HG03108 (cell line): ENCODE data around the gene C1orf35.
"Not testable (repeated sequence)": the region's sequence is repeated elsewhere in the genome, so short reads cannot be mapped to it uniquely, and the experiment has no call there.

Experiments
- ATAC-seq: cut with Tn5 transposase; IDR thresholded peaks from one replicate; pipeline ENCODE4 v1.9.1; 2021; ENCODE audit warnings: moderate library complexity; ENCODE audit not compliant: unreplicated experiment

Gene C1orf35

DNA sequence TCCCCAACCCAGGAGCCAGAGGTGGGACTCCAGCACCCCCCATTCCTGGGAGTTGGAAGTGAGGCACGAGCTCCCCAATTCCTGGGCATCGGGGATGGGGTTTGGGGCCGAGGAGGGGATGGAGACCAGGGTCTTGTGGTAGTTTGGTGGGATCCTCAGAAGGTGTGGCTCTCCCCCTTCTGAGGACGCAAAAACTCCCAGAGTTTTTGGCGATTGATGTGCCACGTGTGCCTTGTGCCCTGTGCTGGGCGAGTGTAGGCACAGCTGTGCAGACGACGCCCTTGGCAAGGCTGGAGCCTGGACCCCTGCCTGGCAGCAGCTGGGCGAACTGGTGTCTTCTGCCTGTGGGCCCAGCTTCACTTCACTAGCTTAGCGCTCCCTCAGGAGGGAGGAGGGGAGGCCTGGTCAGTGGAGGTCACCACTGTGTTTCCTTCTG lies 39.6 kb upstream of the C1orf35 start:
- no peak for ATAC-seq

DNA sequence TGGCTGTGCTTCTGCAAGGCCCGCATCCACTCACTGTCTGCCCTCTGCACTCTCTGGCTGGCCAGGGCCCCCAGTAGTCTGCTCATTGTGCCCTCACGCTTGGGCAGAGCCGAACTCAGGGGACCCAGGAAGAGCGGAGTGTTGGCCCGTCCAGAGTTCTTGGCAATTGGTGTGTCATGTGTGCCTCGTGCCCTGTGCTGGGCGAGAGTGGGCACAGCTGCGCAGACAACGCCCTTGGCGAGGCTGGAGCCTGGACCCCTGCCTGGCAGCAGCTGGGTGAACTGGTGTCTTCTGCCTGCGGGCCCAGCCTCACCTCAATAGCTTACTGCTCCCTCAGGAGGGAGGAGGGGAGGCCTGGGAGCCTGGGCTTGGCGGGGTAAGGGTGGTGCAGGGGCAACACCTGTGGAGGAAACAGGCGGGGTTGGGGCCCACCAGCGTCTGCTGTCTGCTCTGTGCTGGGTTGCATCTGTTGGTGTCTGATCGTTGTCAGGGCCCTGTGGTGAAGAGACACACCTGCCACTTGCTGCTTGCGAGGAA lies 39.1 kb upstream of the C1orf35 start:
- ATAC-seq, result no peak

DNA sequence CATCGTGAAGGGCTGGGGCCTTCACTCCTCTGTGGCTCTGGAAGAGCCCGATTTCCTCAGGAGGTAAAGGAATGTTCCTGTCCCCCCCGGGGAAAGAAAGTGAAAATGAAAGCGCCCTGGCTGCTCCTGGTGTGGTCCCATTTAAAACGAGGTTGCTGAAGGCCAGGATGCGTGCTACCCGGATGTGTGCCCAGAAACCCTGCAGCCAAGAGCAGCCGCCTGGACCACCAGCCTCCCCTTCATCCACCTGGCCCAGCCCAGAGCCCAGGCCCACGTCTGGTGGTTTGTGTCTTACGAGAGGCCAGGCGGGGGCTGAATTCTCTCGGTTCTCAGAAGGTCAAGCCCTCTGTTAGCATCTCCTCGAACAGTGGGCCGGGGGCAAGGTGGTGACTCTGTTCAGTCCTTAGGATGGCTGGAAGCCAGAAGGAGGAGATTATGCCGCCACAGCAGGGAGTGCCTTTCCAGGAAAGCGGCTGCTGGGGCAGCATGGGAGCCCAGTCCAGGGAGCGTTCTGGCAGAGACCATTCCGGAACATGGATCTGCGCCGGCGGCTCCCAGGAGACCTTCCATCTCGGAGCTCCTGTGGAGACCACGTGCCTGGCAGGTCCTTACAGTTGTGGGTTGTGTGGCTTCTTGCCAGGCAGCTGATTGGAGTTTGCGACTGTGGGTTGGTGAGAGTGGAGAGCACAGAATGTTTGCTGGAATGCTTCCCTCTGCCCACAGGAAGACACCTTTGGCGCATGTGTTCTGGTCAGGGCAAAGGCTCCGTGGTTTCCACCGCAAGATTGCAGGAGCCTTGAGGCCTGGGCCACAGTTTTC lies 38.3 kb upstream of the C1orf35 start:
- no peak for ATAC-seq

DNA sequence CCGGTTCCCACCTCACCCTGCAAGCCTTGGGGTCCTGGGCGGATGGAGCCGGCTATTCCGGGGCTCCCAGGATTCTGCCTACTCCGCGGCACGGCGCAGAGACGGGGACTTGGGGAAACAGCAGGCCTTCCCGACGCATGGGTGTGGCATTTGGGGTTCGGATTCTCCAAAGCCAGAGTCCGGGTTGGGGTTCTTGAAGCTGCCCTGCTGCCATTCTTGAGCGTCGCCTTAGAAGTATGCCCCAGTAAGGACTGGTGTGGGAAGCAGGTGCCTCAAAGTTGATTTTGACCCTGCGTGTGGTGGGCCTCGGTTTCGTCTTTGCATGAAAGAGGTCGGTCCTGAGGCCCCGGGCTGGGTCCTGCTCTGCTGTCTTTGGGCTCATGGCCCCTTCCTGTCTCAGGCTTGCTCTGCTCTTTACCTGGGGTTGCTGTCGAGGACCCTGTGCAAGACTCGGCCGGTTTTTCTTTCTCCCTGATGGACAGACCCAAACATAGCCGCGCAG lies 37.6 kb upstream of the C1orf35 start:
- peak; percentile 0 for ATAC-seq

DNA sequence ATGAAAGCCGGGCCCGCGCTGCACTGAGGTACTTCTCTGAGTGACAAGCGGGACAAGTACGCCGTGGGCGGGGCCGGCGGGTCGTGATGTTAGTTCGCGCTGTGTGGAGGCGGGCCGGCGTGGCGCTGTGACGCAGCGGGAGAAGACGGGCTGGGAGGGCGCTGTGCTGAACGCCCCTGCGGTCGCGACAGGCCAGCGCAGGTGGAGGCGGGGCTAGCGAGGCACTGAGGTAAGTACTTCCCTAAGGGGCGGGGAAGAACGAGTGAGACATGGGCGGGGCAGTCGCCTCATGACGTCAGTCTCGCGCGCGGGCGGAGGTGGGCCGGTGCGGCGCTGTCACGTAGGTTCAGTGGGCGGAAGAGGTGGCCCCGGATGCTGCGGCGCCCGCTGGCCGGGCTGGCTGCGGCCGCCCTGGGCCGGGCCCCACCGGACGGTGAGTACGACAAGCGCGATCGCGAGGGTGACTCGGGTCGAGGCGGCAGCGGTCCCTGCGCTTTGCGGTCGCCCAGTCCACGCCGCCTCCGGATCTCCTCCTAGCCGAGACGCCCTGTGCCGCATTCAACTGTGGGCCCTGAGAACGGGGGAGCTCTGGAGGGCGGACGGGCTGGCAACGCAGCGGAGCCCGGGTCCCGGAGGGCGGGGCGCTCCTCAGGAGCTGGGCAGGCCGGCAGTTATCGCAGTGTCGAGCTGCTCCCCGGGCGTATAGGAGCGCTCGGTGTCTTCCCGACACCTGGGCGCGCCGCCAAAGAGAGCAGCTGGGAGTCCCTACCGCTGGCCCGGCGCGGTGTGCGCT lies 37.0 kb upstream of the C1orf35 start, which contains the start of gene GUK1:
Gene GUK1, plus strand, starts transcription at position 349 of the 793 bp plus-strand sequence. Its CDS starts 24 bp downstream, at position 373.
- ATAC-seq, result peak; percentile 91

DNA sequence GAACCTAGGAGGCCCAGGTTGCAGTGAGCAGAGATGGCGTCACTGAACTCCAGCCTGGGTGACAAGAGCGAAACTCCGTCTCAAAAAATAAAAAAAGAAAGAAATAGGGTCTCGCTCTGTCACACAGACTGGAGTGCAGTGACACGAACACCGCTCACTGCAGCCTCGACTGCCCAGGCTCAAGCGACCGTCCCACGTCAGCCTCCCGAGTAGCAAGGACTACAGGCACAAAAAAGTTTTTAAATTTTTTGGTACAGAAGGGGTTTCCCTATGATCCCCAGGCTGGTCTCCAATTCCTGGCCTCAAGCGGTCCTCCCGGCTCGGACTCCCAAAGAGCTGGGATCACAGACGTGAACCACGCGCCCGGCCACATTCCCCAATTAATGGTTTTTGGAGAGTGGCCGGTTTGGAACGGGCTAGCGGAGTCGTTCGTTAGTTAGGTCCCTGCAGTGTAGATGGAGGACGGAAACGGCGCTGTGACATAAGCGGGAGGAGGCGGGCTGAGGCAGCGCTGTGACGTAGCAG lies 36.3 kb upstream of the C1orf35 start:
- no peak for ATAC-seq

DNA sequence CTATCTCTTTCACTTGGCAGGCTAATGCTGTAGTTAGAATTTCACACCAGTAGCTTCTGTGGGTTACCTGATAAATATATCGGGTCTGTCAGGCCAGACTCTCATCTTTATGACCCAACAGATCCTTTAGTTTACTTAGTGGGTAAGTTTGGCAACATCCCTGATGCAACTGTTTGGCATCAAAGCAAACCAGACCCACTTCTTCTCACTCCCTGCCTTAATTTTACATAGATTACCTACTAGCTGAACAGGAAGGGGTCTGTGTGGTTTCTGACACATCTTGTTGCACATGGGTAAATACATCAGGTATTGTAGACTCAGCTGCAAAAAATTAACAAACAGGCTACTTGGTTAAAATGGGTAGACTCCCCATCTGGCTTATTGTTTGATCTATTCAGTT lies 33.8 kb upstream of the C1orf35 start:
- ATAC-seq, result no peak

DNA sequence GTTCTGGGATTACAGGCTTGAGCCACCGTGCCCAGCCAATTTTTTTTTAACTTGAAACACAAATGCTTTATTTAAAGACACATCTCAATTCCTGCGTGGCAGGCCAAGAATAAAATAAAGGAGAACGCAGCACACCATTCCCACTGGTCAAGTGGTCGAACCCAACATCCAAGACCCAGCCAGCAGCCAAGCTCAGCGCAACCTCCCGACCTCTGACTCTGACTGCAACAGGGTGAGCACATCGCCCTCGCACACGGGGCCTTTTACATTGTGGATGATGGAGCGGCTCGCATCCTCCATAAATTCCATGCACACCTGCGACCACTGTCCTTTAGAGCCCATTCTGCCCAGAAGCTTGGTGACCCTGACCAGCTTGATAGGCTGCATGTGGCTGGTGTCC lies 31.5 kb upstream of the C1orf35 start:
- ATAC-seq, result no peak

DNA sequence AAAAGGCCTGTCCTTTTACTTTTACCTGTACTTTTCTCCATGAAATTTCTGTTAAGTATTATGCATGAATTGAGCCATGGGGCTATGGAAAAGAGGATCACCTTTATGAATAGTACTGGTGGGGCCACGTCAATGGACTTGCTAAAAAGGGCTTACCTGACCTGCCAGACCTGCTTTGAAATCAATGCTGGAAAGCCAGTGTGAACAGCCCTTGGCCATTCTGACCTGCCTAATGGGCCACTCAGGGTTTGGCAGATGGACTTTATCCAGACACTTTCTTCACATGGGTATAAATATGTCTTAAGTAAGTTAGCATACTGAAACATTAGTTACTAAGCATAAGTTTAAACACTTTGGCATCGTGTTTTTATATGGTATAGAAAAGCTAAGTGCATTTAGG lies 28.6 kb upstream of the C1orf35 start:
- no peak for ATAC-seq

DNA sequence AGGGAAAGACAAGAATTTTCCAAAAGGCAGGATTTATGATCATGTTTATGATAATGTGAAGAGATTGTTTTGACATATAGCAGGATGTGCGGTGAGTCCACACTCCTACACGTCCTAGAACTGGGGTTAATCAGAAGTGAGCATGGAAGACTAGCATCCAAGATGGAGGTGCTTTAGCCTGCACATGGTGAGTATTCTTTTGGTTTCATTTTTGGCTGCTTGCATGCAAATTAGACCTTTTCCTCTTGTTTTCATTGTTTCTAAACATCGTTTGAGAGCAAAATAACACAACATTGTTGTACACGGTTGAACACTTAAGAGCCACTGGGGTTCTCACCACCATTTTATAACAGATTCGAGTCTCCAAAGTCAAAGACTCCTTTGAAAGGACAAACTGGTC lies 22.1 kb upstream of the C1orf35 start:
- ATAC-seq, result no peak

DNA sequence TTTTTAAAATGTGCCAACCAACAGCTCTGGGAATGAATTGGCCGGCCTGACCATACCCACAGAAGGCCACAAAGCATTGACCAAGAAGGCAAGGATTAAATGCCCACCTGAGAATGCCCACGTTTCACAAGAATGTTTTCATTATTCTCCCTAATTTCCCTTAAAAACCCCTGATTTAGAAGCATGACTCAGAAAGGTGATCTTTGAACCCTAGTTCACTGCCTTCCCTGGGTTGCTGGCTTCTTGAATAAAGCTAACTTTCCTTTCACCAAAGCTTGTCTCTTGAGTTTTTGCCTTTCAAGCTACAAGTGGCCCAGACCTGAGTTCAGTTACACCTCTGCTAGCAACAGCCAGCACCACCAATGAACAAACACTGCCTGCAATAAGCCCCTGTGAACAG lies 20.4 kb upstream of the C1orf35 start:
- ATAC-seq, result no peak

DNA sequence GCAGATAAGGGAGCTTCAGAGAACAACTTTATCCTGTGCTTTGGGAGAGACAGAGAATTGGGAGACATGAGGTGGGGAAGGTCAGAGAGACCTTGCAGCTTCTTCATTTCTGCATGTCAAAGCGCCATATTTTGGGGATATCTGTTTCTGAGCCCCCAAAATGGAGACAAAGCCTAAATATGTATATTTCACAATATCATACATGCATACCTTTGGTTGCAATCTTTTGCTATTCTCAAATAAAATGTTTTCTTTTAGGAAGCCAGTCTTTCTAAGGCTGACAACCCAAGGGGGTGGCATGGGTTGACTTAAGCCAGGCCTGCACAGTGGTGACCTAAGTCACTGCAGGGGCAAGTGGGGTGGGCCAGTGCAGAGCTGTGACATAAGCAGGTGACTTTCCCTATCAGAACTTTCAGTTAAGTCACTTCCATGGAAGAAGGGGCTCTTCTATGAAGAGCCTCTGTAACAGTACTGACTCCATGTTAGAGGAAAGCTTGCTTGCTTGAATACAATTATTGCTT lies 19.9 kb upstream of the C1orf35 start:
- ATAC-seq, result no peak

DNA sequence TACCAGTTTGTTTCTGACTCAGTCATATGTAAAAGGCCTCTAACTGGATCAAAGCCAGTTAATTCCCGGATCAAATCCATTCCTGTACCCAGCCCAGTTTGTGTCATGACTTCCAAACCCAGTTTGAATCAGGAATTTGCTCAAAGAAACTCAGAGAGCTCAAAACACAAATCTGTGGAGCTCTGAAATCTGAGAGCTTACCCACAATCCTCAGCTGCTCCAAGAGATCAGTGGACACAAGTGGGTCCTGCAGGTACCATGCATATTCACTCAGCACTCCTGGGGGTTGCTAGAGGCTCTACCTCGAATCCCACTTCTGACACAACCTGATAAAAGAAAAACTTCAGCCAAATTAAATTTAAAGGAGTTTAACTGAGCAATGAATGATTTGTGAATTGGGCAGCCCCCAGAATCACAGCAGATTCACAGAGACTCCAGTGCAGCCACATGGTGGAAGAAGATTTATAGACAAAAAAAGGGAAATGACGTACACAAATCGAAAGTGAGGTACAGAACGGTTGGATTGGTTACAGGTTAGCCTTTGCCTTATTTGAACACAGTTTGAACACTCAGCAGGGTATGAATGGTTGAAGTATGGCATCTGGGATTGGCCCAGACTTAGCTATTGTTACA lies 17.8 kb upstream of the C1orf35 start:
- no peak for ATAC-seq

DNA sequence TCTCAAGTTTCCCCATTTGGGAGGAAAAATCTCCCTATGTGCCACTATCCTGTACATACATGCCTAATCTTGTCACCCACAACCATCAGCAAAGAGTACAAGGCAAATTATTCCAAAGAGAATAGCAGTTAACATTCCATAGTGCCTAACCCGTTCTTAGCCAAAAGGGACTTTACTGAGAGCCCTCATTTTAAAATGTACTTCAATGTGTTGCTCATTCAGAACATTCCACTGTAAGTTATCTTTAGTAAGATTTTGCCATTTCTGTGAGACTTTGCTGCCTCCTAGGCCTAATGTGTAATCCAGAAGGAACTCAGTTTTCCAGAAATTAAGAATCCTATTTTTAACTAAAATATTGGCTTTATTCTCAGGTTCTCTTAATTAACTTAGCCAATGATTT lies 17.2 kb upstream of the C1orf35 start:
- no peak for ATAC-seq

DNA sequence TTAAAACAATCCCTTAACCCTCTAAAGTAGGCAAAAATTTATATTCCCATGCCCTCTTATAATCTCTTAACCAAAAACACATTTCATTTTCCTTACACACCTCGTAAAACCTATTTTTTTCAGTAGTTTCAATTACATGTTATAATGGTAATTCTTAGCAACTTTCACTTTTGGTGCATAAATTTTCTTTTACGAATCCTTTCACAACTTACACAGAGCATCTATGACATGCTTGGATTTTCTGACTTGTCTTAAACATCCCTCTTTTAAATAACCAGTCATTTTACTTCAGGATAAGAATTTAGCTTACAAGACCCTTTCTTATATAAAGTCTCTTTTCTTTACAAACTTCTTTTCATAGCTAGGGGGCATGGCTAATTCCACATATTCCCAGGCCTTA lies 14.9 kb upstream of the C1orf35 start:
- no peak for ATAC-seq

DNA sequence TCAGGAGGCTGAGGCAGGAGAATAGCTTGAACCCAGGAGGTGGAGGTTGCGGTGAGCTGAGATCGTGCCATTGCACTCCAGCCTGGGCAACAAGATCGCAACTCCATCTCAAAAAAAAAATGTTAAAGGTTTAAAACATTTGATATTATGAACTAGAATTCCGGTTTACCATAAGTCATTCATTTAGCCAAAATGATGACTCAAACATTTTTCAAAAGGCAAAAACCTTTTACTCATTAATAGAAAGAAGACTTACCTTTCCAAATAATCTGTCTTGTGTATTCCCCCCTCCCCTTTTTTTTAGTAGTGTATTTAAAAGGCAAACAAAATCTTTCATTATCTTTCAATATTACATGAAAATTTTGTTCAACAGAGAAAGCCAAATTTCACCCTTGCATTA lies 14.2 kb upstream of the C1orf35 start:
- ATAC-seq, result no peak

DNA sequence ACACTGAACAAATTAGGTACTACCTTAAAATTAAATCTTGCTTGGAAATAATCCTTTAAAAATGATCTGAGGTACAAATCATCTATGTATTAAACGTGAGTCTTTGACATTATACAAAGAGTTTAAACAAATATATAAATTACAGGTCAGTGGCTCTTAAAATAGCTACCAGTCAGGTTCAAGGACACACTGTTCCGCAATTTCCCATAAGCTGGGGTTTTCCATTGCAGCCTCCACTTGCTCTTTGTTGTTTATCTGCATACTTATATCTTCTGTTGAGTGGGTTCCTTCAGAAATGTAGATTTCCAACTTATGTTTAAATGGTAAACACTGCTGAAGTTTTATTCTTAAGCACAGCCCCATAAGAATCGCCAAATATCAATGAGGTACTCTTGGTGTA lies 11.7 kb upstream of the C1orf35 start:
- ATAC-seq, result no peak

DNA sequence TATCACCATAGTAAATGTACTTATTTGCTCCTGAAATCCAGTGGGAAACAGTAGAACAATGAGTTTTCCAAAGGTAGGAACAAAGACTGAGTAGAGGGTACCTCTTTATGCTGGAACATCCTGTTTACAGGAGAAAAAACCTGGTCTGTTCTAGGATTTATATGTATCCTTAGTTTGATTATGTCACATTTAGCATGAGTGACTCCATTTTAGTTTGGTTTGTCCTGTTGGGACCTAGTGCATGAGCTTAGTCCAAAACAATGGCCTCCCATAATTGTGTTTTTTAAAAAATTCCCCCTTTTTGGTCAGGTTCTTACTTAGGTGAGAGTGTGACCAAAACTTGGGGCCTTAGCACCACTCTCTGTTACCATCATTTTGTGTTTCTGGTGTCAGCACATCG lies 9.5 kb upstream of the C1orf35 start:
- no peak for ATAC-seq

DNA sequence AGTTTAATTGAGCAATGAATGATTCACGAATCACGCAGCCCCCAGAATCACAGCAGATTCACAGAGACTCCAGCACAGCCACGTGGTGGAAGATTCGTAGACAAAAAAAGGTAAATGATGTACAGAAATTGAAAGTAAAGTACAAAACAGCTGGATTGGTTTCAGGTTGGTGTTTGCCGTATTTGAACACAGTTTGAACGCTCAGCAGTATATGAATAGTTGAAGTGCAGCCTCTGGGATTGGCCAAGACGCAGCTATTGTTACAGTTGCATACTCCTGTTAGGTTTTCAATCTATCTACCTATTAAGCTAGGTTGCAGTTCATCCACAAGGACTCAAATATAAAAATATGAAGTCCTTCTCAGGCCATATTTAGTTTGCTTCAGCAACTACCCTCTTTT lies 9.0 kb upstream of the C1orf35 start:
- ATAC-seq, result no peak

DNA sequence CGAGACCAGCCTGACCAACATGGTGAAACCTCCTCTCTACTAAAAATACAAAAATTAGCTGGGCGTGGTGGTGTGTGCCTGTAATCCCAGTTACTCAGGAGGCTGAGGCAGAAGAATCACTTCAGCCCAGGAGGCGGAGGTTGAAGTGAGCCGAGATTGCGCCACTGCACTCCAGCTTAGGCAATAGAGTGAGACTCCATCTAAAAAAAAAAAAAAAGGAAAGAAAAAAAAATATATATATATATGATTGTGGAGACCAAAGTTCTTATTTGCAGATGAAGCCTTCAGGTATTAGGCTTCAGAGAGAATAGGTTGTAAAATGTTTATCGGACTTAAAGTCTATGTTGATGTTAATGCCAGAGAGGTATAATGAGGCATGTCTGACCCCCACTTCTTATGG lies 8.2 kb upstream of the C1orf35 start:
- ATAC-seq, result not testable (repeated sequence)

DNA sequence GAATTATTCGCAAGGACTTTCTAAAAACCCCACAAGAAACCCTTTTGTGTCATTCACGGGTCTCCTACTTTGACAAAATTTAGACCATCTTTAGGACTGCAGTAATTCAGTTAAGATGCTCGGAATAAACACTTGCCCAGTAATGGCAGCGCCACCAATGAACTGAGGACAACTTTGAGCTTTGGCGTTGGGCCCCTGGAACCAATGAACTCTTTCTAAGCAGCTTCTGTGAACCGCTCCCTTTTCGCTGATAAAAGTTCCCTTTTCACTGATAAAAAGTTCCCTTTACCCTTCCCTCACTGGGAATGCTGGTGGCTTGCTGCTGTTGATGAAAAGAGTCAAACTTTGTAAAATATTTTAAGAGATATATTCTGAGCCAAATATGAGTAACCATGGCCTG lies 7.4 kb upstream of the C1orf35 start:
- ATAC-seq, result no peak
